PFSK-1 (cell line): ENCODE measurements around the gene SLC17A5.

Source experiments
- POLR2AphosphoS5 ChIP-seq: IDR thresholded peaks from 2 replicates; pipeline ENCODE4 v1.6.1; 2012; ENCODE audit warnings: low read depth, mild to moderate bottlenecking, control low read depth, low read length, moderate library complexity
- SIN3A ChIP-seq: IDR thresholded peaks from 2 replicates; pipeline ENCODE4 v1.6.1; 2012; ENCODE audit warnings: mild to moderate bottlenecking, low read length, moderate library complexity, borderline replicate concordance; ENCODE audit not compliant: insufficient read depth
- TF ChIP-seq, protein P1 (sequence below), 2 experiments: IDR thresholded peaks; 2 replicates each; pipeline versions ENCODE4 v1.6.1 to v1.8.0; 2011 to 2012; ENCODE audit warnings: low read depth in 2 of 2, low read length in 2 of 2, control low read depth in 1 of 2, inconsistent platforms in 1 of 2, mild to moderate bottlenecking in 1 of 2, moderate library complexity in 1 of 2; ENCODE audit not compliant: insufficient read depth in 1 of 2

DNA sequence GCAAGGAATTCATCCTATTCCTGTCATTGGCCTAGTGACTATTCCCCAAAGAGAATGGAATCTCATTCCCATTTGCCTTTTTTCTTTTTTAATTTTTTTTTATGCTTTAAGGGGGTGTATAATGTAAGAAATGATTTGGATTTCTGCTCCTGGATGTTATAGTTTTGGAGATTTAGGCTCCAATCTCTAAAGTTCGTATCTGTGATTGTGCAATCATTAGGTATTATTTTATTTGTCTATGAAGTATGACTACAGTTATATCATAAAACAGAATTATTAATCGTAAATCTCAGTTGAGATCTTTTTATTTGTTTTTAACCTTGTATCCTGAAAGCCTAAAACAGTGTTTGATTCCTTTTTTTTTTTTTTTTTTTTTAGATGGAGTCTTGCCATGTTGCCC, 91.2 kb downstream of the SLC17A5 start:
- TF ChIP-seq SIN3A (no peak), POLR2AphosphoS5 (no peak)
- TF ChIP-seq, protein P1, sequence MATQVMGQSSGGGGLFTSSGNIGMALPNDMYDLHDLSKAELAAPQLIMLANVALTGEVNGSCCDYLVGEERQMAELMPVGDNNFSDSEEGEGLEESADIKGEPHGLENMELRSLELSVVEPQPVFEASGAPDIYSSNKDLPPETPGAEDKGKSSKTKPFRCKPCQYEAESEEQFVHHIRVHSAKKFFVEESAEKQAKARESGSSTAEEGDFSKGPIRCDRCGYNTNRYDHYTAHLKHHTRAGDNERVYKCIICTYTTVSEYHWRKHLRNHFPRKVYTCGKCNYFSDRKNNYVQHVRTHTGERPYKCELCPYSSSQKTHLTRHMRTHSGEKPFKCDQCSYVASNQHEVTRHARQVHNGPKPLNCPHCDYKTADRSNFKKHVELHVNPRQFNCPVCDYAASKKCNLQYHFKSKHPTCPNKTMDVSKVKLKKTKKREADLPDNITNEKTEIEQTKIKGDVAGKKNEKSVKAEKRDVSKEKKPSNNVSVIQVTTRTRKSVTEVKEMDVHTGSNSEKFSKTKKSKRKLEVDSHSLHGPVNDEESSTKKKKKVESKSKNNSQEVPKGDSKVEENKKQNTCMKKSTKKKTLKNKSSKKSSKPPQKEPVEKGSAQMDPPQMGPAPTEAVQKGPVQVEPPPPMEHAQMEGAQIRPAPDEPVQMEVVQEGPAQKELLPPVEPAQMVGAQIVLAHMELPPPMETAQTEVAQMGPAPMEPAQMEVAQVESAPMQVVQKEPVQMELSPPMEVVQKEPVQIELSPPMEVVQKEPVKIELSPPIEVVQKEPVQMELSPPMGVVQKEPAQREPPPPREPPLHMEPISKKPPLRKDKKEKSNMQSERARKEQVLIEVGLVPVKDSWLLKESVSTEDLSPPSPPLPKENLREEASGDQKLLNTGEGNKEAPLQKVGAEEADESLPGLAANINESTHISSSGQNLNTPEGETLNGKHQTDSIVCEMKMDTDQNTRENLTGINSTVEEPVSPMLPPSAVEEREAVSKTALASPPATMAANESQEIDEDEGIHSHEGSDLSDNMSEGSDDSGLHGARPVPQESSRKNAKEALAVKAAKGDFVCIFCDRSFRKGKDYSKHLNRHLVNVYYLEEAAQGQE (IDR thresholded peaks at IDR 0.05; ENCODE audit: insufficient read depth in 1 of 2, low read depth in 2 of 2, low read length in 2 of 2): no peak
